Inflammatory macrophage treated with lipopolysaccharide for 1 hour (primary cell): ENCODE results near the gene PTPRO.

Experiments used
- DNase-seq, 2 donors: peaks; one replicate each; pipeline ENCODE4 v3.0.0-alpha.2; 2020 to 2022

Gene PTPRO

DNA sequence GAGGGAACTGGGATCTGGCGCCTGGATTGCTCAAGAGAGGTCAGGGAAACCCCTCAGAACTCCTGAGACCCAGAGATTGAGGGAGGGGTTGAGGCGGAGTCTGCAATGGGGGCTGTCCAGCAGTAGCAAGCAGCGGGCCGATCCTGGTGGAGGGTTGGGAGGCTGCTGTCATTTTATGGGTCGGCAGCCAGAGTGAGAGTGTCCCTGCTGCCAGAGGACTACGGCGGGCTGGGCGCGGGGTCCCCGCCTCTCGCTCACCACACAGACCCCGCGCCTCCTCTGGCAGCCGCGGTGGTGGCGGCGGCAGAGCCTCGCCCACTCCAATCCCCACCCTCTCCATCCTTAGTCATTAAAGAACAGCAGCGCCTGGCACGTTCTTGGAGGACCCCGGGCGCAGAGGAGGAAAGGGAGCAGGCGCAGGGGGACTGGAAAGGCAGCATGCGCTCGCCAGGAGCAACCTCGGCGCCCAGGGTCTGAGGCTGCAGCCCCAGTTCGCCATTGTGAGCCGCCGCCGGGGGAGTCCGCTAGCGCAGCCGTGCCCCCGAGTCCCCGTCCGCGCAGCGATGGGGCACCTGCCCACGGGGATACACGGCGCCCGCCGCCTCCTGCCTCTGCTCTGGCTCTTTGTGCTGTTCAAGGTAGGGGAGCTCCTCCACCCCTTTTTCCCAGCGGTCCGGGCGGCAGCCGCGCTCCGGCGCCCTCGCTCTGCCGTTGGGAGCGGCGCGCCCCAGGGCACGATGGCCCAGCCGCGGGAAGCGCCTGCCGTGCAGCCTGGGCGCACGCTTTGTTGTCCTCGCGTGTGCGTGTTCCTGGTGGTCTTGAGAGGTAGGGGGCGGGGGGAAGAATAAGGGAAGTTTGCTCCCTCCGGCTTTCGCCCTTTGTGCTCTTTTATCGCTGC, at the start of gene PTPRO:
PTPRO (plus strand) TSS at position 345 of the 898 bp plus-strand sequence.
- no peak for DNase-seq

GRCh38 chr12:15273896-15274295, 48.4 kb upstream of the PTPRO start:
- no peak for DNase-seq

DNA sequence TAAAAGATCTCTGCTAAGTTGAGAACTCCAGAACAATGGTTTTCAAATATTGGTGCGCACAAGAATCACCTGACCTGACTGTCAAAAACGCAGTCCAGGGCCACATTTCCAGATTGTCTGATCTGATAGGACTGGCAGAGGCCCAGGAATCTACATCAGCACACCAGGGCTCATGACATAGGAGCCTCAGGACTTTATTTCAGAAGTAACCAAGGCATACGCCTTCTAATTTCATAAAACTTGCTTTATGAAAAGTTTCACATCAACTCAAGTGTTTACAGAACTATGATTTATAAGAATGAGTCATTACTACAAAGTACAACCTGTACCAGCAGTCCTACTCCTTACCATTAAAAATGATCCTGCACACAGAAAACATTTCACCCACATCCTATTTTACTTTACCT, 47.7 kb upstream of the PTPRO start:
- DNase-seq = no peak

DNA sequence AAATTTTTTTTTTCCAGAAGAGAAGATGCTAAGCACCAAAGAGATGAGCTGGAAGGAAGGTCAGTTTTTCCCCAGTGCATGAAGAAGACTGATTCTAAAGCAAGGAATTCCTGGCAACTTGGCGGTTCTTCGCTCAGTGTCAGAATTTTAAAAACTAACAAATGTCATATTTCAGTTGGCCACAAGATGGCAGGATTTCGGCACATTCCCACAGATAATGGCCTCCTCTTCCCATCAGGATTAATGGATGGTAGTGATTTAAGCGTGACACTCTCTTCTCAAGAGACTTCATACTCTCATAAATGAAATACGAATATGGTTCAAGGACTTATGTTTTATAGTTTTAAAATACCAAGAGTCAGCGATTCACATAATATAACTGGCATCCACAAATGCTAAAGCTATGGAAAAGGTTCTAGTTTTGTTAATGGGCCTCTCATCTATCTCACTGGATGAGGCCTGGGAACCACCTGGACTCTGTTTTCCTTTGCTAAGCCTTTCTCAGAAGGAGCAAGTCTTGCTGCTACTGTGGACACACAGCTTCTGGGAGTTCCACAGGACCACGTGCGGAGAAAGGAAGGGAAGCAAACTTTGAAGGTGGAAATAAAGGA, 46.1 kb upstream of the PTPRO start:
- peak; percentile 3 to 72 for DNase-seq

- no peak for DNase-seq
Observed at GRCh38 chr12:15278816-15279658, 43.3 kb upstream of the PTPRO start.

GRCh38 chr12:15280930-15281329, 41.4 kb upstream of the PTPRO start:
- DNase-seq = no peak

DNA sequence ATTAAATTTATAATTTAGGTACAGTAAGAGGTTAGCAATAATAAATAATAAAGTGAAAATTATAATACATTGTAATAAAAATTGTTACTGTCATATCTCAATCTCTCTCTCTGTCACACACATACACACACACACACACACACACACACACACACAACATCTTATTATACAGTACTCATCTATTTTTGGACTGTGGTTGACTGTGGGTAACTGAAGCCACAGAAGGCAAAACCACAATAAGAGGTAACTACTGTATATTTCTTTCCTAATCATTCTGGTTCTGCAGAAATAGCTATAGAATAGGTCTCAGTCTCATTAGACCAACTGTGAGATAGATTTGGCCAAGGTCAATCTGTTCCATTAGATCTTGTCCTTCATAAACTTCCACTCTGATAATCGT, 33.1 kb upstream of the PTPRO start:
- no peak for DNase-seq

DNA sequence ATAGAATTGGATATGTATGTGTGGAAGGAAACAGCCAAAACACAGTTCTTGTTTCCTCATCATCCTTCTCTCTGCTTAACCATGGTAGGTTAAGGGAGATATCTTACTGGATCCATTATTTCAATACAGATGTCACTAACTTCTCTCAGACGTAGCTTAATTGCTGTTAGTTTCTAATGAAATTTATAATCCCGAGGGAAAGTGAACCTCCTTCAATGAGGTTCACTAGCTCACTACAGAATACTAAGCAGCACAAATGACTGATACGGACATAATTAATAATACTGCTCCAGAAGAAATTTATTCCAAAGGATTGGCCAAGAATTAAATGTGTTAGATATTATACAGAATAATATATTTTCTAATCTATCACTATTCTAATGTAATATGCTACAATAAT, 28.6 kb upstream of the PTPRO start:
- no peak for DNase-seq

- DNase-seq = no peak
Observed at GRCh38 chr12:15299947-15300346, 22.4 kb upstream of the PTPRO start.

DNA sequence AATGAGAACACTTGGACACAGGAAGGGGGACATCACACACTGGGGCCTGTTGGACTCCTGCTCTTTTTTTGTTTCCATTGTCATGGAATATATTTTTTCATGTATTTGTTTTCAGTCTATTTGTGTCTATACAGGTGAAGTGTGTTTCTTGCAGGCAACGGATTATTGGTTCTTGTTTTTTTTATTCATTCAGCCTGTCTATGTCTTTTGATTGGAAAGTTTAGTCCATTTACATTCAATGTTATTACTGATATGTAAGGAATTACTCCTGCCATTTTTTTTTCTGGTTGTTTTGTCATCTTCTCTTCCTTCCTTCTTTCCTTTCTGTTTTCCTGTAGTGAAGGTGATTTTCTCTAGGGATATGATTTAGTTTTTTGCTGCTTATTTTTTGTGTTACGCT, 18.0 kb upstream of the PTPRO start:
- DNase-seq = no peak

DNA sequence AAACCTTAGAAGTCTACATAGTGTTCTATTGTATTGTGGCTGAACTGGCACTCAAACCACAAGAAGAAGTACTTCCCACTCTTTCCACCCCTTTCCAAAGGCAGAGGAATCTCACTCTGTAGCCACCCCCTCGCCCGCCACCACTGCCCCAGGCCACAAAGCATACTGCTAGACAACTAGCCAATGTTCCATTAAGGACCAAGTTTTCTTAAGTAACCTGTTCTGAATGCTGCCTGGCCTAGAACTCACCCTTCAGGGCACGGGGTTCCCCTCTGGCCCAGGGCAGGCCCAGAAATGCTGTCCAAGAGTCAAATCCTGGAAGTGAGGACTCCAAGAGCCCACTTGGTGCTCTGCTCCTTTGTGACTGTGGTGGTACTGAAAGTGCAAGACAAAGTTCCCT, 15.7 kb upstream of the PTPRO start:
- no peak for DNase-seq

DNA sequence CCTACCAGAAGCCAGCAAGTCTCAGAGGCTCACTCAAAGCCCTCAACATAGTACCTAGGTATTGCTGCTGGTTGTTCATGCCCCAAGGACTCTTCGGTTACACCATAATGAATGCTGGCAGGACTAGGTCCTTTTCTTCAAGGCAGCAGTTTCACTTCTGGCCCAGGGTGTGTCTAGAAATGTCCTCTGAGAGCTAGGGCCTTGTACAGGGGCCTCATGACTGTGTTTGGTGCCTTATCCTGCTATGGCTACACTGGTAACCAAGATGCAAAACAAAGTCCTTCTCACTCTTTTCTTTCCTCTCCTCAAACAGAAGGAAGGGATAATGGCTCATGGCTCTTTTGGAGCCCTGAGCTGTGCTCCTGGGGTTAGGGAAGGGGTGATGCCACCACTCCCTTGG, 15.2 kb upstream of the PTPRO start:
- no peak for DNase-seq

GRCh38 chr12:15318841-15319240, 3.5 kb upstream of the PTPRO start:
- no peak for DNase-seq

GRCh38 chr12:15320881-15321280, 1.4 kb upstream of the PTPRO start:
- no peak for DNase-seq

DNA sequence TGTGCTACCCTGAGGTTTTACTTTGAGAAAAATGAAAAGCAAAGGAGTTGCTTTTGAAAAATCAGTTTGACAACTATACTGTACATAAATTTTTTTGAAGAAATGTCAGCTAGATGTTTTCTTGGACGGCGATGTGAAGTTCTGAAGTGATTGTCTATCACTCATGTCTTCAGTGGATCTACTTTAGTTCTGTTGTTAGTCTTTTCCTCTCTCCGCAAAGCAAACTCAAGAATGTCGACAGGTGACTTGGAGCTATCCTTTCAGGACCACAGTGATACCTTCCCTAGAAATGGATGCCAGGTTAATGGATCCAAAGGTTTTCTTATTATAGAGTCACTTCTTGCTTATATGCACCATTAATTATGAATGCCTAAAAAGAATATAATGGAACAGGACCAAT, 1.2 kb downstream of the PTPRO start:
- no peak for DNase-seq

- no peak for DNase-seq
Observed at GRCh38 chr12:15329891-15330290, 7.6 kb downstream of the PTPRO start.

DNA sequence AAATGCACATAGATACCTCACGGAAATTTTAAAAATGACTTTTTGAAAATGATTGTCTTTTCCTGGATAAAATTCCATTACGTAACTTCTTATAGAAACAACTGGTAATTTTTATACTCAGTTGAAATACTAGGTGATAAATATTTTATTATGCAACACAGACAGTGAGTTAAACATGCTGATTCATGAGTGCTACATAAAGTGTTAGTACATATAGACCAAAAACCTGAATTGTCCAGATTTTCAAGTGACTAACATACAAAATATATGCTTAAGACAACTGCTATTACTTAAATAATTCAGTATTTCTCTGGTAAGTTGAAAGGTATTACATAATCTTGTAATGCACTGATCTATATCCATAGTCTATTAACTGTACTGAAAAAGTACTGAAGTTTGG, 11.9 kb downstream of the PTPRO start:
- DNase-seq = no peak

- no peak for DNase-seq
Observed at GRCh38 chr12:15335959-15336358, 13.7 kb downstream of the PTPRO start.

GRCh38 chr12:15336768-15337553, 14.7 kb downstream of the PTPRO start:
- no peak for DNase-seq

GRCh38 chr12:15341371-15341770, 19.1 kb downstream of the PTPRO start:
- no peak for DNase-seq

DNA sequence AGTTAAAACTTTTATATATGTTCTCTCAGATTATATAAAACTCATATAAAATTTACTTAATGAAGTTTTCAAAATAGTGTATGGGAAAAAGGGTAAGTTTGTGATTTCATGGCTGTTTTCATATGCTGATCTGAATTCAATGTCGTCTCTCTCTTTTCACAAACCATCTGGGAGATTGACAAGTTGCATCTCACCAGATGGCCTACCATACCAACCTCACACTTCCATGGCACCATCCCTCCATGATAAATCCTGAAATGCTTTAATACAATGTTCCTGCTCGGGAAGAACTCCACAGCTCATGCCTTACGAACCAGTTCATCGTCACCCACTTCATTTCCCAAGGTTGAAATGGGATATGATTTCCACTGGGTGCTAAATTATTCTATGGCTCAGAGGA, 22.3 kb downstream of the PTPRO start:
- no peak for DNase-seq

DNA sequence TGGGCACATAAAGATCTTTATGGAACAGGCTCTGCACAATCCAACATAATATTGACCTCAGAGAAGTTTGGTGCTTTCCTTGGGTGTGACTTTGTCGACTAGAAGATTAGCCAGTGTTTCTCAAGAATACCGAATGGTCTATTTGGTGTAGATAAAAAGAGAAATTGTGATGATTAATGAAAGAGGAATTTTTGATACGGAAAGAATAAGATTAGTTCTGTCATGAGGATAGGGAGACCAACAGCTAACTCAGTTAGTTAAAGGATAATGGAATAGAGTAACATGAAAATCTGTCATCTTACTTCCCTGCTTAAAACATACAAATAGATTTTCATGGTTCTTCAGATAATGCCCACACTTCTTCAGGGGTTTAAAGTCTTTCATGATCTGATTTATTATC, 24.2 kb downstream of the PTPRO start:
- no peak for DNase-seq

DNA sequence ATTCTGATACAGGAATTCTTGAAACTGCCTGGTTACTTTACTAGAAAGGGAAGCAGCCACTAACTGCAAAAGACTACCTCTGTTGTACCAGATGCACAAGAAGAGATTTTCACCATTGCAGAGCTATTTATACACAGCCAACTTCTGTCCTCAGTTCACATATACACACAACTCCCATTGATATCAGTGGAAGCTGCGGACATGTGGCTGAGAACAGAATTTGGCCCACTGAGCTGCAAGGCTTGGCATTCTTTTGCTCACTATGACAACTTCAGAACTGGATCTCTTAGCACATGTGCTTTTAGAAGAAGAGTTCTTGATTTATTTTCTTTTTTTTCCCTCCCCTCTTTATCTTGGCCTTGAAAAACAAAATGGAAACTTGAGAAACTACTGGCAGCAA, 28.3 kb downstream of the PTPRO start:
- no peak for DNase-seq
